ENCODE data around the gene MSANTD2.

MSANTD2 gene

GRCh38 chr11:124800226-124800929, at the start of gene MSANTD2:
Gene MSANTD2 (minus strand): TSS chr11:124800406. CDS start chr11:124800380, 26 bp downstream.
- DNase-seq (ENCODE audit: low read depth) = peak; percentile 74

DNA sequence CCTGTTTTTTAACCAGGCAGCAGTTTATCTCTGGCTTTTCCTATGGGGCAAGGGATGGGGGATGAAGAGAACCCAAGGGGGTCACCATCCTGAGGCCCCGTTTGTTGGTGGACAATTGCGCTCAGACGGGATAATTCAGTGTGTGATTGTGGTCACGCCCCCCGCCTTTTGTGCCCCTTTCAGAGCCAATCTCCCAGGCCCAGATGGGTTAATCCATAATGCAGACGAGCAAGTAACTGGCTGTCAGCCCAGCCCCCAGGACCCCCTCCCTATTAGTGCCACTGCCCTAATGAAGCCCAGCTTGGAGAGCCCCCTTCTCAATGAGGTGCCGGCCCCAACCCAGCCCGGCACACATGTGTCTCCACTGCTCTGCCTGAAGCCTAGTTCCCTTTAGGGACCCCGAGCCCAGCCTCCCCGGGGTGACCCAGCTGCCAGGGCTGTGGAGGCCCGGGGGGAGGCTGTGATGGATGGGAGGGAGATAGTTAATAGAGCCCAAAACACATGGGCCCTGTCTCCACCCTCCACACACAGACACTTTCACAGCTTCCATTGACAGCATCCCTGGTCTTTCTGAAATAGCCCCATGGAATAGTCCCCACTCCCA, 46.0 kb upstream of the MSANTD2 start:
- DNase-seq (ENCODE audit: low read depth) = no peak

GRCh38 chr11:124844664-124845079, 44.5 kb upstream of the MSANTD2 start:
- DNase-seq (ENCODE audit: low read depth) = no peak

- no peak for DNase-seq (ENCODE audit: low read depth)
Observed at GRCh38 chr11:124843616-124843910, 43.4 kb upstream of the MSANTD2 start.

- no peak for DNase-seq (ENCODE audit: low read depth)
Observed at GRCh38 chr11:124842305-124842704, 42.1 kb upstream of the MSANTD2 start.

DNA sequence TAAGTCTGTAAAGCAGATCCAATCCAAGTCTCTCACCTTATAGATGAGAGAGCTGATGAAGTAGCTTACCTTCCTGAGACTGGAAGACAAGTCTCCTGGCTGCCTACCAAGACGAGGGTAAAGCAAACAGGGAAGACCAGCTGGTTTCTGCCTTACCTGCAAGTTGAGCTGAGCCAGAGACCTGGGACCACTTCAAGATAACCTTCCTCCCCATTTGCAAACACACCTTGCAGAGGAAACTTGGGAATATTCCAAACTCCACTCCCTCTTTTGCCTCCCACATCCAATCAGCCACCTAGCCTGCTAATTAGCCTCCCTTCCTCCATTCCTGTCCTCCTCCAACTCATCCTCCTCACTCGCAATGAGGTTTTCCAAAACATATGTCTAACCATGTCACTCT, 41.6 kb upstream of the MSANTD2 start:
- DNase-seq (ENCODE audit: low read depth) = no peak

- no peak for DNase-seq (ENCODE audit: low read depth)
Observed at GRCh38 chr11:124841201-124841600, 41.0 kb upstream of the MSANTD2 start.

DNA sequence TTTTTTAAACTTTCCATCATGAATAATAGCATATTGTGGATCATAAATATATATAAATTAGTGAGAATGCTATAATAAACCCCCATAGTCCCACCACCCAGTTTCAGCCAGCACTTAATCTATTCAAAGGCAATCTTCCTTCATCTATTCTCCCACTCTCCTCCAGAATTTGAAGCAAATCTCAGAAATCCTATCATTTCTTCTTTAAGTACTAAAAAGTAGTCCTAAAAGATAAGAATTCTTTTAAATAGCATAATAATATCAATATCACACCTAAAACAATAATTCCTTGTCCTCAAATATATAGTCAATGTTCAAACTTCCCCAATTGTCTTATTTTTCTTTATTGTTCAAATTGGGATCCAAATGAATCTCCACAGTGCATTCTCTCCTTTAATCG, 40.5 kb upstream of the MSANTD2 start:
- no peak for DNase-seq (ENCODE audit: low read depth)

DNA sequence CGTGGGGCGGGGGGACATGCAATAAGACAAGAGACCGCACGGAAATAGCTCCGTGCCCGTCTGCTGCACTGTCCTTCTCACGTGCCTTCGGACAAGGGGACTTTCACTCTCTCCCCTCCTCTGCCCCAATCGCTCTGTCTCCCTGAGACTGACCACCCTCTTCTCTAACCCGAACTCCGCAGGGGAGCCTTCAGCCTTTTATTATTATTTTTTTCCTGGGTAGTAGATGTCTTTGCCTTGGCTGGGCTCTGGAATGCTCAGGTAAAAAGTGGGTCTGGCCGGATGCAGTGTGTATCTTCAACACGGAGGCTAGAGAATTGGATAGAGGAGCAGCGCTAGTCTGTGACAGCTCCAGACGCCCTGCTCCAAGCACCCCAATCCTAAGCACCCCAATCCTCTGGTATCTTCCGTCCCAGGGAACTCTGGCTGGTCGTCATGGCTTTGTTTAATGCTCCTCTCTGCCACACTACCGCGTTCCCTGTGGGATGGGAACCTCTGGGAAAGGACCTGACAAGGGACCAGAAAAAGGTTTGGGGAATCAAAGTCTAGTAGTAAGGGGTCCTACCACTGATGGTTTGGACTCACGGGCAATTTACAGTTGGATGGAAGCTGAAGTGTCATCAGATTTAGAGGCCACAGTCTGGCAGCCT, 39.9 kb upstream of the MSANTD2 start:
- DNase-seq (ENCODE audit: low read depth) = no peak

GRCh38 chr11:124839128-124839971, 39.1 kb upstream of the MSANTD2 start:
- no peak for DNase-seq (ENCODE audit: low read depth)

- DNase-seq (ENCODE audit: low read depth) = no peak
Observed at GRCh38 chr11:124838805-124839127, 38.6 kb upstream of the MSANTD2 start.

DNA sequence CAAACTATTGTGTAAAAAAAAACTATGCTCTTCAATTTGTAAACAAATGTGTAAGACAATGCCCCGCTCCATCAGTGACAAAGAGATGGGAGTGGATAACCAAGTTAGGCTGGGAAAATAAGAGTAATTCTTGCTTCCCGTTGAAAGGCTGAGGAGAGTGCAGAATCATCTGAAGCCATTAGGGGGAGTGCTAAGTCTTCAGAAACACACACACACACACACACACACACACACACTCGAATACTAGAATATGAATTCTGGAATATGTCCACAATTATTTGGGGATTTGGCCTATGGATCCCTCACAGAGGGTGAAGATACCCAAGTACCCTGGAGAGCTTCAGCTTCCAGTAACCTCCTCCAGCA, 37.3 kb upstream of the MSANTD2 start:
- peak; percentile 91 for DNase-seq (ENCODE audit: low read depth)

DNA sequence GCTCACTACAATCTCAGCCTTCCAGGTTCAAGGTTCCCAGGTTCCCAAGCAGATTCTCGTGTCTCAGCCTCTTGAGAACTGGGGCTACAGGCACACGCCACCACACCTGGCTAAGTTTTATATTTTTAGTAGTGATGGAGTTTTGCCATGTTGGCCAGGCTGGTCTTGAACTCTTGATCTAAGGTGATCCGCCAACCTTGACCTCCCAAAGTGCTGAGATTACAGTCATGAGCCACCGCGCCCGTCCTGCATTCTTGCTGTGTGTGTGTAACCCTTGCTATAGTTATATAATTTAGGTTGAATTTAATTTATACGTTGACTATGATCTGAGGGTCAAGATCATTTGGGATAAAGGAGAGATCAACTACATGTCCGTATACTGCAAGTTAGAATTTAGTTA, 35.7 kb upstream of the MSANTD2 start:
- DNase-seq (ENCODE audit: low read depth) = no peak

GRCh38 chr11:124834526-124835180, 34.4 kb upstream of the MSANTD2 start:
- no peak for DNase-seq (ENCODE audit: low read depth)

DNA sequence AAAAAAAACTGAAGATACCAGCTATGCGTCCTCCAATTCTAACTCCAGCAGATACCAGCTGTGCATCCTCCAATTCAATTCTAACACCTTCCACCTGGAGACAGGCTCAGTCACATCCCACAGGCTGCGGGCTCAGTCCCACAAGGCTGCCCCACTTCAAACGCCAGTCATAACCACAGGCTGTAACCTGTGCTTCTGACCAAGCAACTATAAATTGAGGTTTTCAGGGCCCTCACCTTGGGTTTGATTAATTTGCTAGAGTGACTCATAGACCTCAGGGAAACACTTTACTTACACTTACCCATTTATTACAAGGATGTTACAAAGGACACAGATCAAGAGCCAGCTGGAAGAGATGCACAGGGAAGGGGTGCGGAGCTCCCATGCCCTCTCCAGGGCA, 32.4 kb upstream of the MSANTD2 start:
- DNase-seq (ENCODE audit: low read depth) = no peak

DNA sequence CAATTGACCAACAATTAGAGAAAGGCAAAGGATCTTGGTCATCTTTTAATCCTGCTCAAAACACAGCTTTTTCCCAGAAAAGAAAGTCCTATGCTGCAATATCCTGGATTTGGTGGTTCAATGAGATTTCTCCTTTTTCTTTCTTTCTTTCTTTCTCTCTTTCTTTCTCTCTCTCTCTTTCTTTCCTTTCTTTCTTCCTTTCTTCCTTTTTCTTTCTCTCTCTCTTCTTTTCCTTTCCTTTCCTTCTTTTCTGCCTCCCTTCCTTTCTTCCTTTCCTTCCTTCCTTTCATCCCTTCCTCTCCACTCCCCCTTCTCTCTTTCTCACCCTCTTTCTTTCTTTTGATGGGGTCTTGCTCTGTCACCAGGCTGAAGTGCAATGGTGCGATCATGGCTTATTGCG, 31.7 kb upstream of the MSANTD2 start:
- DNase-seq (ENCODE audit: low read depth) = no peak

DNA sequence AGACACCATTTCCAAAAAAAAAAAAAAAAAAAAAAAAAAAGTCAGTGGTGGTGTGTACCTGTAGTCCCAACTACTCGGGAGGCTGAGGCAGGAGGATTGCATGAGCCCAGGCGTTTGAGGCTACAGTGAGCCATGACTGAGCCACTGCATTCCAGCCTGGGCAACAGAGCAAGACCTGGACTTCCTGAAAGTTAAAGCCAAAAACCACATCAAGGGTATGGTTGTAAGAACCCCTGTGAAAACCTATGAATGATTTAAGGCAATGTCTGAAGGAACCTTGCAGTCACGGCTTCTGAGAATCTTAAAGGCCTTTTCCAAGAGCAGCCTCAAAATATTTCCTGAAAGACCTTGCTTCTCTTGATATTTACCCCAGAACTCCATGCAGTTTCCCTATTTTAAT, 30.5 kb upstream of the MSANTD2 start:
- no peak for DNase-seq (ENCODE audit: low read depth)

- no peak for DNase-seq (ENCODE audit: low read depth)
Observed at GRCh38 chr11:124829986-124830385, 29.8 kb upstream of the MSANTD2 start.

GRCh38 chr11:124825876-124826275, 25.7 kb upstream of the MSANTD2 start:
- no peak for DNase-seq (ENCODE audit: low read depth)

DNA sequence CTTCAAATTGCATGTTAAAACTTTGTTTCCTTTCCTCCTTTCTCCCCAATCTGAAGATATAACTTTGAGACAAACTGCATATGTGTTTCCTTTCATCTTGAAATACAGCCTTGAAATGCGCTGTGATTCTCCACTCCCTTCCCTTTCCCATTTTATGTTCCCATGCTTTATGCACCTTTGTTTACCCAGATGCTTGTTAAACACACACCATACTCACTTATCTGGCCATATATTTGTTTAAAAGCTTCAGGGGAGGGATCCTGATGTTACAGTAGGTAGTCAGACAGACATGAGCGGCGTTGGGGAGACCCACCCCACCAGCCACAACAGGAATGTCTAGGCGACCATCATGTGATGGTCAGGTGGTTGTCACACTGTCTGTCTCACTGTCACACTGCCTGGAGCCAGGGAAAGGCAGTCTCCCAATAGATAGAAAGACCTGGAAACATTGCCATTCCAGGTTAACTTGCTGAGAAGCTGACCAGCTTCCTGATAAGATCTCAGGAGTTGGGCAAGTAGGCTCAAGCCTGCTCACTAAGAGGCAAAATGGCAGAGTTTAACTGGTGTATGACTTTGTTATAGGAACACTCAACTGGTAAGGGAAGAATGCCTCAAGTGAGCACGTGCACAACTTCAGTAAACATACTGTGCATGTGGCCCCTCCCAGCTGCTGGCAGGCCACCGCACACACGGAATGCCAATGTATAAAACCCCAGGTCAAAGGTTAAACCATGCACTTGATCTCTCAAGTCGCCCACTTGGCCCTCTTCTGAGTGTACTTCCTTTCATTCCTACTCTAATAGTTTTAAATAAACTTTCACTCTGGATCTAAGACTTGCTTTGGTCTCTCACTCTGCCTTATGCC, 23.5 kb upstream of the MSANTD2 start:
- DNase-seq (ENCODE audit: low read depth) = no peak

DNA sequence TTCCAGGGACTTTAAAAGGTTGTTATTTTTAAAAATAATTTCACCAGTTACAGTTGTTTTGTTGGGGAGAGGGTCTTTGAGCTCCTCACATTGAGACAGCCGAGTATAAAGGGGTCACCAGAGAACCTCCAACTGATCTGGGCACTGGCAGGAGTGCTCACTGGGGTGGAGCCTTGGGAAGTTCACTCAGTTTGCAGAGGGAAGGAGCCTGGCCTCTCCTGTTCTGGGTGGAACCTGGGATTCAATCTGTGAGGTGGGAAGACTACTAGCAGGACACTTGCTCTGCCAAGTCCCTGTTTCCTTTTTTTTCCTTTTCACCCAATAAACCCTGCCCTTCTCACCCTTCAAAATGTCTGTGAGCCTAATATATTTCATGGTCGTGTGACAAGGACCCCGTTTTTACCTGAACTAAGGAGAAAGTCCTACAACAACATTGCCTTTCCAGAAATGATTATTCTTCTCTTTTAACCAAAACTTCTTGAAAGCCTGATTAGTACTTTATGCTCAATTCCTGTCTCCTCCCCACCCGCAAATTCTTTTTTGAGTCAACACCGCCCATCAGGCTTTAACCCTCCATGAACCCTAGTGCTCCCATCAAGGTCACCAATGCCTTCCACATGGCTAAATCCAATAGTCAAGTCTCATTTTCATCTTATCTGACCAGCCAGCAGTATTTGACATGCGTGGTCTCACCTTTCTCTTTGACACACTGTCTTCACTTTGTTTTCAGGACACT, 22.0 kb upstream of the MSANTD2 start:
- no peak for DNase-seq (ENCODE audit: low read depth)
